ENCODE results near the gene CST1.
"Not testable (repeated sequence)": the region's sequence is repeated elsewhere in the genome, so short reads cannot be mapped to it uniquely, and the experiment has no call there.

- not testable (repeated sequence) for TF ChIP-seq POLR2A, CTCF (IDR thresholded peaks at IDR 0.05)
These were observed 6.1 kb upstream of the CST1 start for GRCh38 chr20:23756792-23757191.
